Erythroblast (primary cell): ENCODE results near the gene HOXC5.

Experiments used
- GATA1 ChIP-seq: IDR thresholded peaks from 2 replicates; pipeline ENCODE4 v1.6.1; 2011; ENCODE audit warnings: low read depth, mild to moderate bottlenecking, control low read depth, low read length, moderate library complexity
- POLR2A ChIP-seq: IDR thresholded peaks from 2 replicates; pipeline ENCODE4 v1.6.1; 2011; ENCODE audit warnings: mild to moderate bottlenecking, low read length

GRCh38 chr12:54025499-54026405 lies 7.1 kb upstream of the HOXC5 start:
- TF ChIP-seq POLR2A, result no peak
- TF ChIP-seq GATA1, result no peak
